Stimulated activated CD4-positive, alpha-beta T cell treated with anti-CD3 and anti-CD28 coated beads, Interleukin-12 subunit alpha, Interleukin-12 subunit beta, amount 100 ng/mL, for 4 hours (primary cell): ENCODE measurements around the gene DNAAF2.
"Not testable (repeated sequence)": the region's sequence is repeated elsewhere in the genome, so short reads cannot be mapped to it uniquely, and the experiment has no call there.

Experiments
- DNase-seq: peaks from one replicate; pipeline ENCODE4 v3.0.0-alpha.2; 2020

Gene DNAAF2

GRCh38 chr14:49634547-49635334 is at the start of gene DNAAF2:
Gene DNAAF2, minus strand, starts transcription at chr14:49635244. Its CDS starts 95 bp downstream, at chr14:49635149.
- peak; percentile 54 for DNase-seq

- no peak for DNase-seq
These were observed 44.2 kb upstream of the DNAAF2 start for GRCh38 chr14:49679271-49679670.

GRCh38 chr14:49677643-49678042 is 42.6 kb upstream of the DNAAF2 start:
- no peak for DNase-seq

GRCh38 chr14:49673586-49673985 is 38.5 kb upstream of the DNAAF2 start:
- no peak for DNase-seq

- no peak for DNase-seq
These were observed 35.4 kb upstream of the DNAAF2 start for GRCh38 chr14:49670475-49670874.

- DNase-seq = no peak
These were observed 24.7 kb upstream of the DNAAF2 start for GRCh38 chr14:49659526-49660455.

- DNase-seq = not testable (repeated sequence)
These were observed 22.5 kb upstream of the DNAAF2 start for GRCh38 chr14:49657500-49657899.

- no peak for DNase-seq
These were observed 19.5 kb upstream of the DNAAF2 start for GRCh38 chr14:49654511-49654910.

GRCh38 chr14:49653508-49653907 is 18.5 kb upstream of the DNAAF2 start:
- no peak for DNase-seq

- no peak for DNase-seq
These were observed 7.1 kb upstream of the DNAAF2 start for GRCh38 chr14:49642163-49642562.

- no peak for DNase-seq
These were observed 6.7 kb upstream of the DNAAF2 start for GRCh38 chr14:49641697-49642129.

- no peak for DNase-seq
These were observed 5.7 kb upstream of the DNAAF2 start for GRCh38 chr14:49640540-49641417.

- no peak for DNase-seq
These were observed 2.6 kb upstream of the DNAAF2 start for GRCh38 chr14:49637534-49638078.

GRCh38 chr14:49636866-49637265 is 1.8 kb upstream of the DNAAF2 start:
- no peak for DNase-seq

GRCh38 chr14:49633640-49634546 is 1.2 kb downstream of the DNAAF2 start:
- peak; percentile 93 for DNase-seq

- no peak for DNase-seq
These were observed 10.9 kb downstream of the DNAAF2 start for GRCh38 chr14:49623941-49624839.

- no peak for DNase-seq
These were observed 11.7 kb downstream of the DNAAF2 start for GRCh38 chr14:49623387-49623786.

- DNase-seq = no peak
These were observed 12.9 kb downstream of the DNAAF2 start for GRCh38 chr14:49622022-49622607.

- DNase-seq = peak; percentile 59
These were observed 13.7 kb downstream of the DNAAF2 start for GRCh38 chr14:49621114-49621881.
